NCI-H526 treated with DMSO at 0.1 percent for 48 hours (cell line): ENCODE data around the gene USP1.

Source experiments
- DNase-seq: peaks from one replicate; lab custom pipeline; 2025; lab: John Stamatoyannopoulos, UW

The USP1 gene

GRCh38 chr1:62487956-62488355, 51.1 kb downstream of the USP1 start:
- DNase-seq: no peak

DNA sequence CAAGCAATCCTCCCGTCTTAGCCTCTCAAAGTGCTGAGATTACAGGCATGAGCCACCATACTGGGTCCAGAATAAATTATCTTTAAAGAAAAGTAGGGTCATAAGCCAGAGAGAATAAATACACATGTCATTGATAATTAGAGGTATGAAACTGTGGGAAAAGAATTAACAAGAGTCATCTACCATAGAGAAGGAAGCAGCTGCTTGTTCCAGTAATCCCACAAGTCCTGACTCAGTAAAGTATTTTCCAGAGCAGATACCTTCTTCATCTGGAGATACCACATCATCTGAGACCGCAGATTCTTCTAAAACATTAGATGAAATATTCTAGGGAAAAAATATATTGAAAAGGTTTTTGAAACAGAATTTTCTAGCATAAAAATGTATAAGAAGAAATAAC, 55.7 kb downstream of the USP1 start:
- no peak for DNase-seq

DNA sequence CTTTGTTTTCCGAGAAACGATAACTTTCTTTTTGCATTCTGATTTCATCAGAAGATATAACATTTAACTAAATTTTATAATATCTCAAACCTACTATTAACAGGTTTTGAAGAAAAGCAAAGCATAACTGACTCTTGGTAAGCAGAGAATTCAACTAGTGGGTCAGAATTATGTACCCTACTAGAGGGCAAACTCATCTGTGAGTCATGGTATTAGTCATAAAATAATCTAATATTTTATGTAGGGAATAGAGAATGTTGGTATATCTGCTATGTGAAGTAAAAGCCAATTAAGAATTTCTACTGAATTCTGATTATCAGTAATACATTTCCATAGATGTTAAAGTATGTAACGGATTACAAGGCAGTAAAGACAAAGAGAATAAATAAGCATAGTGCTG, 56.8 kb downstream of the USP1 start:
- no peak for DNase-seq

- no peak for DNase-seq
These were observed 57.3 kb downstream of the USP1 start for GRCh38 chr1:62494137-62494536.

DNA sequence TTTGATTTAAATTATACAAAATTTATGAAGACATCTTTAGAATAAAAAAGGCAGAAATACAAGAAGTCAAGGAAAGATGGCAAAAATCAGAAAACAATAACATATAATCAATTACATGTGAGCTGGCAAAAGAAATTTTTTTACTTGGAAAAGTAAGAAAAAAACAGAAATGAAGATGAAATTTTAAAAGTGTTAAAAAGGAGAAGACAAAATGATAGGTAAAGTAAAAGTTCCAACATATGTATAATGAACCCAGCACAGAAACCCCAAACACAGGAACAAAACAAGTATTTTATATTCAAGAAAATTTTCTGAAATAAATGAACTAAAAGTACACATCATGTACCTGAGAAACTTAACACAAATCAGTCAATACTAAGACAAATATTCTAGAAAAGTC, 63.4 kb downstream of the USP1 start:
- no peak for DNase-seq
